AG09309 (cell line): ENCODE data around the gene GSAP.
A peak's percentile ranks its signal among the peaks of the same experiment; 100 is the strongest.

Source experiments
- DNase-seq: peaks from one replicate; pipeline ENCODE4 v3.0.0-alpha.2; 2010; ENCODE audit warnings: low read depth
- H3K4me3 ChIP-seq: 2 replicates; pipeline ENCODE4 v1.5.1; 2011; ENCODE audit warnings: mild to moderate bottlenecking, low read depth, low read length, moderate library complexity; ENCODE audit not compliant: control insufficient read depth
- TF ChIP-seq, protein P1 (sequence below): IDR thresholded peaks from 2 replicates; pipeline ENCODE4 v1.5.1; 2011; ENCODE audit warnings: mild to moderate bottlenecking, low read depth, low read length, inconsistent platforms; ENCODE audit not compliant: insufficient read depth, control insufficient read depth; ENCODE audit errors: missing control alignments

The GSAP gene

DNA sequence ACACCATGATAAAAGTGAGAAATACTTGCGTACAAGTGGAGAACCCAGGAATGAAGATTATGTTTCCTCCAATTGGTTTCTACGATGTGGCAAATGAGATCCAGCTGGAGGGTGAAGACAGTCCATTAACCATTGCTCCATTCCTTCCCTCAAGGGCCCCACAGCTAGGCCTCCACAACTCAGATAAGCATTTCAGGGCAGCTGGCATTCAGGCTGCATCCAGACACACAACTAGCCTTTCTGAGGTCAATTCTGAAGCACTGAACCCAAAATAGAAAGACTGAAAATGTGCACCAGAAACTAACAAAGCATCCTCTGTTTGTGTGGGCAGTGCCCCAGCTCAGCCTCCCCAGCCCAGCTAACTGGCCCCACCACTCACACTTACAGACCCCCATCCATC lies 94.8 kb downstream of the GSAP start:
- DNase-seq, result peak; percentile 29
- no peak overlapping the region for H3K4me3 ChIP-seq
- TF ChIP-seq, protein P1, sequence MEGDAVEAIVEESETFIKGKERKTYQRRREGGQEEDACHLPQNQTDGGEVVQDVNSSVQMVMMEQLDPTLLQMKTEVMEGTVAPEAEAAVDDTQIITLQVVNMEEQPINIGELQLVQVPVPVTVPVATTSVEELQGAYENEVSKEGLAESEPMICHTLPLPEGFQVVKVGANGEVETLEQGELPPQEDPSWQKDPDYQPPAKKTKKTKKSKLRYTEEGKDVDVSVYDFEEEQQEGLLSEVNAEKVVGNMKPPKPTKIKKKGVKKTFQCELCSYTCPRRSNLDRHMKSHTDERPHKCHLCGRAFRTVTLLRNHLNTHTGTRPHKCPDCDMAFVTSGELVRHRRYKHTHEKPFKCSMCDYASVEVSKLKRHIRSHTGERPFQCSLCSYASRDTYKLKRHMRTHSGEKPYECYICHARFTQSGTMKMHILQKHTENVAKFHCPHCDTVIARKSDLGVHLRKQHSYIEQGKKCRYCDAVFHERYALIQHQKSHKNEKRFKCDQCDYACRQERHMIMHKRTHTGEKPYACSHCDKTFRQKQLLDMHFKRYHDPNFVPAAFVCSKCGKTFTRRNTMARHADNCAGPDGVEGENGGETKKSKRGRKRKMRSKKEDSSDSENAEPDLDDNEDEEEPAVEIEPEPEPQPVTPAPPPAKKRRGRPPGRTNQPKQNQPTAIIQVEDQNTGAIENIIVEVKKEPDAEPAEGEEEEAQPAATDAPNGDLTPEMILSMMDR, result no peak

DNA sequence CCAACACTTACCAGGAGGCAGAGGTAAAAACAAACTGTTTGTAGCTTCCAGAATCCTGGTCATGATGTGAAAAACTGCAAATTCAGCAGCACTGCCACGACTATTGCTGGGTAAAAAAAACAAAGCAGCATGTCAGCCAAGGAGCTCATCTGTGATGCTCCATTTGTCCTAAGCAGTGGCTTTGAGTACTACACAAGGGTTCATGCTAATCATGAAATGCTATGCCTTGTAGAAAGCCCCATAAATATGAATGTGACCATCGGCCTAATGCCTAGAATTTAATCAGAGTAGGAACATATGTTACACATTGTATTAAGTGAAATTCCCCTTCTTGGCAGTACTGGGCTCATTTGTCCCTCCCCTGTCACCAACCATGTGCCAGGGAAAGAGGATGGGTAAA lies 95.4 kb downstream of the GSAP start:
- TF ChIP-seq, protein P1, result no peak
- DNase-seq, result no peak
- no peak overlapping the region for H3K4me3 ChIP-seq

DNA sequence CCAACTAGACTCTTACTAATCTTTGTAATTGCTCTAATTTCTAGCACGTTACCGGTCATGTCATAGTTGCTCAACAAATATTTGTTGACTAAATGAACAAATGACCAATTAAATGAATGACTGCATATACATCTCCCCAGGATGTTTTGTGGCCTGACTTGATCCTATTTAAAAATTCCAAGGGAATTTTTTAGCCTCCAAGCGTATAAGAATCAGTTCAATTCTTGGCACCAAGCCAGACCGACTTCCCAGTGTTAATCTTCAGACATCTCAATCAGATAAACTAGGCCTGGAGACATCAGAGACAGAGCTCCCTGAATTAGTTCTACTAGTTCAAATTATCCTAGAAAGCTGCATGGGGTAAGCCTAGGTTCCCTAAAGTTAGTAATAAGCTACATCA lies 96.0 kb downstream of the GSAP start:
- no peak overlapping the region for H3K4me3 ChIP-seq
- no peak for DNase-seq
- TF ChIP-seq, protein P1, result no peak

DNA sequence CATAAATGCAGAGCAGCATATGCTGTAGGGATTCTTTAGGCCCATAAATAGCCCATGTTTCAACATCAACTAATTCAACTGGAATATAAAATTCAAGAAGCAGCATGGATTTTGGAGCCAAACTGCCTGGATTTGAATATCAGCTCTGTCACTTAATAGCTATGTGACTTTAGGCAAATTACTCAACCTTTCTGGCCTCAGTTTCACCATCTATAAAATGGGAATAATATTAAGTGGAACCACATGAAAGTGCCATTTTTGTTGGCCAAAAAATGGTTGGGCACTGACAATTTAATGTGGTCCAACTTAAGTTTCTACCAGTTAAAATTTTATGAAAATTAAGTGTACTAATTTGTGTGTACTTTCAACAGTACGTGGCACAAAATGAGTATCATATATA lies 98.1 kb downstream of the GSAP start:
- TF ChIP-seq, protein P1, result no peak
- H3K4me3 ChIP-seq, result no peak overlapping the region
- no peak for DNase-seq

DNA sequence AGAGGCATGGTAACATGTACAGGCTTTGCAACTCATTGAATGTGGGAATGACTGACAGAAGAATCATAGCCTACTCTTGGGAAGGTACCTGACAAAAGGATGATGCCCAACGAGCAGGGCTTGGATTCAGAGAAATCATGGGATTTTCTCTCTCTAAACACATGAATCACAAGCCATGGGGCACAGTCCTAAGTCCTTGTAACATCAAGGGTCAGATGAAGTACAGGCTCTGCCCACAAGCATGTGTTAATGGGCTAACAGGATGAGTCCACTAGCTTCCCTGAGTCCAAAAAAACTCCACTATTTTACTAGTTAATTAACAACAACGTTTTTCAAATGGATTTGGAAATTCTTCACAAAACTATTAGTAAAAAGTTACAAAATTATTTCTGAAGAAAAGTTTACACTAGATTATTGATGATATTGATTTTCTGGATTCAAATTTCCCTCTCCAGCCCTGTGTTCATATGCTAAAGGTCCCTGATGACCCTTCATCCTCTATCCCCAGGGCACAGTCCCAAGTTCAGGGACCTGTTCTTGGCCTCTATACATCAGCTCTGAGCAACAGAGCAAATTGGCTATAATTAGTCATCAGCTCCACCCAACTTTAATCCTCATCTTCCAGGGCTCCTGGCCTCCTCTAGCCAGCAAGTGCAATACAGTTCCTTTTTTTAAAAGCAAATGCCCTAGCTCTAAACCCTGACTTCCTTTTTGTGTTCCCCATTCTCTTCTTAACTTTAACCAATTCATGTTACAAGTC lies 99.8 kb downstream of the GSAP start:
- DNase-seq, result no peak
- TF ChIP-seq, protein P1, result no peak
- no peak overlapping the region for H3K4me3 ChIP-seq

DNA sequence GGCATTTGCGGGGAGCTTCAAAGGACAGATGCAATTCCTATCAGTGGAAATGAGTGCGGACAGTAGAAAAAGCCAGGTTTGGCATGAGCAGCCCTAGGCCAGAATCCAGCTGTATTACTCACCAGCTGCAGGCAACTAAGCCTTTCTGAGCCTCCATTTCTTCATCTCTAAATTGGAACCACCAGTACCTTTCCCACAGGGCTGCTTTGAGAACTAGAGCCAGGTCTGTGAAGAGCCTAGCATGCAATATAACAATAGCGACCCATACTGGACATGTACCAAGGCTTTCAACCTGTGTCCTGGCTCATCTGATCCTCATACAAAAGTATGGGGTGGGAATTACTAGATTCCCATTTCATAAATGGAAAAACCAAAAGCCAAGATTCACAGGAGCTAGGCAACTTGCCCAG lies 101.0 kb downstream of the GSAP start:
- DNase-seq, result no peak
- H3K4me3 ChIP-seq, result no peak overlapping the region
- TF ChIP-seq, protein P1, result peak; percentile 13
